ENCODE results near the gene P3H3. TPM values are rescaled to one million over a fixed set of nuclear protein-coding genes. Genes with fewer than 3 reads are reported as not detected.
"Not testable (repeated sequence)": the region's sequence is repeated elsewhere in the genome, so short reads cannot be mapped to it uniquely, and the experiment has no call there.

P3H3 gene
- total and polyA plus RNA-seq, 2 donors (not counting 3 experiments of a cell fraction or from before 2014, with no cell fraction given) = 75.9 to 76.5 TPM

DNA sequence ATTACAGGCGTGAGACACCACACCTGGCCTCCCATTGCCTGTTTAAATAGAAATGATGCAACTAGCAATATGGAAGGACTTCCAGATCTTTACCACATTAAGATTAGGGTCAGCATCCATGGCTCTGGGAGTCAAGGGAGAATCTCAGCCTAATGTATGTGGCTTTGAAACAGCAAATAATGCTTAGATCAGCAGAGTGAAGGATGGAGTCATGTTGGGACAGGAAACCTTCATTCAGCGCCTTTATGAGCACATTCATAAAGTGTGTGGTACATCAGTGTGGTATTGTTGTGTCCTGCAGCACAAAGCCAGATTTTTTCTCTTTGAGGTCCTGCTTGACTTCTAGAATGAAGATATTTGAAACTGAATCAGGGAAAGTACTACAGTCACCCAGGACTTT lies 60.2 kb downstream of the P3H3 start:
- Histone ChIP-seq H4K20me1 (replicated peaks; ENCODE audit: control insufficient read depth, extremely low read depth, insufficient read depth, low read length) (no peaks in the 10 kb centered on the region), H3K79me2 (ENCODE audit: control insufficient read depth, insufficient read depth, low read length) (no peaks in the 10 kb centered on the region), H3K36me3 (ENCODE audit: control insufficient read depth in 2 of 2, extremely low read depth in 1 of 2, insufficient read depth in 2 of 2, low read length in 2 of 2) (peaks cover 3 to 11% of the 10 kb centered on the region in 2 experiments), H3K27ac (ENCODE audit: insufficient read depth, low read depth, low read length) (no peak overlapping the region), H2AFZ (ENCODE audit: low read depth, low read length) (no peak overlapping the region), H3K27me3 (ENCODE audit: control insufficient read depth in 2 of 2, insufficient read depth in 2 of 2, low read length in 2 of 2) (no peaks in the 10 kb centered on the region), H3K4me2 (ENCODE audit: insufficient read depth, low read length) (no peak overlapping the region), H3K9me1 (replicated peaks; ENCODE audit: control insufficient read depth, extremely low read depth, insufficient read depth, low read length) (no peaks in the 10 kb centered on the region), H3K9ac (replicated peaks; ENCODE audit: extremely low read depth, insufficient read depth, low read length) (no peak overlapping the region), H3K9me3 (replicated peaks; ENCODE audit: control insufficient read depth, insufficient read depth, low read length) (no peaks in the 10 kb centered on the region), H3K4me3 (replicated peaks in 1 of 3; ENCODE audit: insufficient read depth in 1 of 3, low read depth in 1 of 3, low read length in 3 of 3) (no peak overlapping the region), H3K4me1 (ENCODE audit: control insufficient read depth, extremely low read depth, insufficient read depth, low read length) (peaks cover 10% of the 10 kb centered on the region)
- DNase-seq (ENCODE audit: low read depth, low spot score) = no peak
- peak; percentile 37 for FAIRE-seq
- ChIA-PET POLR2A (no interaction called here), CTCF (no interaction called here)
- intact Hi-C loops (cut with micrococcal nuclease) (no loop called here), dilution Hi-C loops (cut with MboI; ENCODE audit: extremely low pct_ligation_motif_present, low sequenced_read_pairs) (no loop called here)
- TF ChIP-seq POLR2AphosphoS5 (IDR thresholded peaks at IDR 0.05; ENCODE audit: insufficient read depth, low read depth, low read length) (no peak), POLR2A (IDR thresholded peaks at IDR 0.05; ENCODE audit: low read depth, low read length) (no peak), EZH2 (IDR thresholded peaks at IDR 0.05; ENCODE audit: borderline replicate concordance, low read depth, low read length, severe bottlenecking) (no peak), FOS (IDR thresholded peaks at IDR 0.05; ENCODE audit: borderline replicate concordance, insufficient read depth, low read length) (no peak), GATA2 (IDR thresholded peaks at IDR 0.05; ENCODE audit: insufficient read depth, insufficient read length, low read depth, low read length) (no peak), MYC (IDR thresholded peaks at IDR 0.05; ENCODE audit: low read depth, low read length) (no peak), JUN (IDR thresholded peaks at IDR 0.05; ENCODE audit: borderline replicate concordance, insufficient read depth, insufficient read length, low read depth) (no peak)
- TF ChIP-seq, protein P1, sequence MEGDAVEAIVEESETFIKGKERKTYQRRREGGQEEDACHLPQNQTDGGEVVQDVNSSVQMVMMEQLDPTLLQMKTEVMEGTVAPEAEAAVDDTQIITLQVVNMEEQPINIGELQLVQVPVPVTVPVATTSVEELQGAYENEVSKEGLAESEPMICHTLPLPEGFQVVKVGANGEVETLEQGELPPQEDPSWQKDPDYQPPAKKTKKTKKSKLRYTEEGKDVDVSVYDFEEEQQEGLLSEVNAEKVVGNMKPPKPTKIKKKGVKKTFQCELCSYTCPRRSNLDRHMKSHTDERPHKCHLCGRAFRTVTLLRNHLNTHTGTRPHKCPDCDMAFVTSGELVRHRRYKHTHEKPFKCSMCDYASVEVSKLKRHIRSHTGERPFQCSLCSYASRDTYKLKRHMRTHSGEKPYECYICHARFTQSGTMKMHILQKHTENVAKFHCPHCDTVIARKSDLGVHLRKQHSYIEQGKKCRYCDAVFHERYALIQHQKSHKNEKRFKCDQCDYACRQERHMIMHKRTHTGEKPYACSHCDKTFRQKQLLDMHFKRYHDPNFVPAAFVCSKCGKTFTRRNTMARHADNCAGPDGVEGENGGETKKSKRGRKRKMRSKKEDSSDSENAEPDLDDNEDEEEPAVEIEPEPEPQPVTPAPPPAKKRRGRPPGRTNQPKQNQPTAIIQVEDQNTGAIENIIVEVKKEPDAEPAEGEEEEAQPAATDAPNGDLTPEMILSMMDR (IDR thresholded peaks at IDR 0.05; ENCODE audit: extremely low read depth in 1 of 2, insufficient read depth in 1 of 2, low read depth in 1 of 2, low read length in 2 of 2) = no peak
- TF ChIP-seq, protein P2, sequence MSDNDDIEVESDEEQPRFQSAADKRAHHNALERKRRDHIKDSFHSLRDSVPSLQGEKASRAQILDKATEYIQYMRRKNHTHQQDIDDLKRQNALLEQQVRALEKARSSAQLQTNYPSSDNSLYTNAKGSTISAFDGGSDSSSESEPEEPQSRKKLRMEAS (IDR thresholded peaks at IDR 0.05; ENCODE audit: insufficient read depth, insufficient read length) = no peak
- no TSS peak for BruUV-seq (replicated peaks)

GRCh38 chr12:6888794-6889193 lies 60.6 kb downstream of the P3H3 start:
- CTCF ChIA-PET; POLR2A ChIA-PET; H3K36me3 ChIP-seq (ENCODE audit: control insufficient read depth in 2 of 2, extremely low read depth in 1 of 2, insufficient read depth in 2 of 2, low read length in 2 of 2); H3K9ac ChIP-seq (replicated peaks; ENCODE audit: extremely low read depth, insufficient read depth, low read length); H3K4me1 ChIP-seq (ENCODE audit: control insufficient read depth, extremely low read depth, insufficient read depth, low read length); H3K4me2 ChIP-seq (ENCODE audit: insufficient read depth, low read length); H3K4me3 ChIP-seq (replicated peaks in 1 of 3; ENCODE audit: insufficient read depth in 1 of 3, low read depth in 1 of 3, low read length in 3 of 3); H3K79me2 ChIP-seq (ENCODE audit: control insufficient read depth, insufficient read depth, low read length); intact Hi-C loops (cut with micrococcal nuclease); H3K9me3 ChIP-seq (replicated peaks; ENCODE audit: control insufficient read depth, insufficient read depth, low read length); DNase-seq (ENCODE audit: low read depth, low spot score); dilution Hi-C loops (cut with MboI; ENCODE audit: extremely low pct_ligation_motif_present, low sequenced_read_pairs); H2AFZ ChIP-seq (ENCODE audit: low read depth, low read length); H3K9me1 ChIP-seq (replicated peaks; ENCODE audit: control insufficient read depth, extremely low read depth, insufficient read depth, low read length); H3K27ac ChIP-seq (ENCODE audit: insufficient read depth, low read depth, low read length); H3K27me3 ChIP-seq (ENCODE audit: control insufficient read depth in 2 of 2, insufficient read depth in 2 of 2, low read length in 2 of 2); BruUV-seq (replicated peaks); H4K20me1 ChIP-seq (replicated peaks; ENCODE audit: control insufficient read depth, extremely low read depth, insufficient read depth, low read length): not testable (repeated sequence)
- FAIRE-seq = peak; percentile 8

Data from endothelial cell of umbilical vein (primary cell).